A549 (cell line): ENCODE data around the gene CCR5AS.

Experiments used
- ATAC-seq, 2 experiments: fragments of 200-7000 bp in 1 of 2; fragments of >200 bp in 1 of 2; cut with Nextera tagmentation in 1 of 2; cut with Tn5 transposase in 1 of 2; 3 replicates each; pipeline versions ENCODE4 v1.8.0 to v1.9.1; 2018 to 2020; ENCODE audit warnings: mild to moderate bottlenecking in 1 of 2, moderate library complexity in 1 of 2
- CTCF ChIA-PET: fragments of 300-600 bp; sonication (Branson Sonifier 250); formaldehyde crosslinking; extraction: SDS; loops from one replicate; lab custom pipeline; 2021; ENCODE audit warnings: antibody characterized with exemption, inconsistent platforms; lab: Yijun Ruan, JAX
- POLR2A ChIA-PET: fragments of 350-600 bp; formaldehyde crosslinking; extraction: SDS; loops from one replicate; lab custom pipeline; 2021; ENCODE audit warnings: antibody characterized with exemption, inconsistent platforms; lab: Yijun Ruan, JAX
- DNase-seq, 2 experiments: peaks; one replicate each; pipeline versions ENCODE4 v3.0.0 to v3.0.0-alpha.2; 2011 to 2016; ENCODE audit warnings: low read depth in 1 of 2, low spot score in 1 of 2
- FAIRE-seq: peaks from 2 replicates; lab custom pipeline; 2011; peaks lifted over from hg19 to GRCh38; lab: Jason Lieb, UNC
- H3K27ac ChIP-seq, 2 experiments: fragments of >200 bp; sonication (Bioruptor Twin); formaldehyde crosslinking; 3 replicates each; pipeline ENCODE4 v1.5.1; 2016 to 2017
- H3K4me1 ChIP-seq: fragments of >200 bp; sonication (Bioruptor Twin); formaldehyde crosslinking; 3 replicates; pipeline ENCODE4 v1.6.1; 2016
- H3K4me2 ChIP-seq: fragments of >200 bp; sonication (Bioruptor Twin); formaldehyde crosslinking; 3 replicates; pipeline ENCODE4 v1.6.1; 2016
- H3K4me3 ChIP-seq: fragments of >200 bp; sonication (Bioruptor Twin); formaldehyde crosslinking; 3 replicates; pipeline ENCODE4 v1.5.1; 2016
- H3K9me3 ChIP-seq: fragments of >200 bp; sonication (Bioruptor Twin); formaldehyde crosslinking; 3 replicates; pipeline ENCODE4 v1.6.1; 2016
- ATOH8 ChIP-seq: fragments of 250-450 bp; sonication (Bioruptor Pico); IDR thresholded peaks from 2 replicates; pipeline ENCODE4 v1.5.0; 2020; ENCODE audit warnings: low read depth, mild to moderate bottlenecking, moderate library complexity
- BCL3 ChIP-seq: fragments of >200 bp; sonication (Bioruptor Twin); formaldehyde crosslinking; IDR thresholded peaks from 3 replicates; pipeline ENCODE4 v1.6.1; 2016
- CEBPB ChIP-seq, 2 experiments: fragments of >200 bp in 1 of 2; sonication (Bioruptor Twin) in 1 of 2; formaldehyde crosslinking in 1 of 2; IDR thresholded peaks; 2 replicates each; pipeline ENCODE4 v1.6.1; 2012 to 2016
- CHD2 ChIP-seq: fragments of 150-350 bp; IDR thresholded peaks from 2 replicates; pipeline ENCODE4 v1.6.1; 2014; ENCODE audit warnings: low read length; ENCODE audit not compliant: partially characterized antibody
- E2F6 ChIP-seq: IDR thresholded peaks from 2 replicates; pipeline ENCODE4 v1.6.1; 2012; ENCODE audit warnings: low read depth, borderline replicate concordance
- EHF ChIP-seq: fragments of 250-450 bp; sonication (Bioruptor Pico); IDR thresholded peaks from 2 replicates; pipeline ENCODE4 v1.5.0; 2020; ENCODE audit warnings: mild to moderate bottlenecking
- EP300 ChIP-seq, 2 experiments: fragments of >200 bp; sonication (Bioruptor Twin); formaldehyde crosslinking; IDR thresholded peaks; 2 replicates in 1 of 2; 3 replicates in 1 of 2; pipeline ENCODE4 v1.6.1; 2016 to 2017
- ESRRA ChIP-seq: fragments of 150-350 bp; IDR thresholded peaks from 2 replicates; pipeline ENCODE4 v1.6.1; 2014; ENCODE audit warnings: mild to moderate bottlenecking, low read length, borderline replicate concordance
- FOSL2 ChIP-seq, 2 experiments: fragments of 450-650 bp in 1 of 2; fragments of >200 bp in 1 of 2; sonication (Bioruptor Twin) in 1 of 2; formaldehyde crosslinking; IDR thresholded peaks; 2 replicates each; pipeline versions ENCODE4 v1.5.0 to v1.6.1; 2016 to 2020; ENCODE audit warnings: mild to moderate bottlenecking in 1 of 2, moderate library complexity in 1 of 2
- HES2 ChIP-seq: fragments of >200 bp; sonication (Bioruptor Twin); formaldehyde crosslinking; IDR thresholded peaks from 2 replicates; pipeline ENCODE4 v1.6.1; 2016
- HOXA7 ChIP-seq: fragments of 250-450 bp; sonication (Bioruptor Pico); IDR thresholded peaks from 2 replicates; pipeline ENCODE4 v1.5.0; 2020; ENCODE audit warnings: mild to moderate bottlenecking, moderate library complexity
- MAX ChIP-seq: IDR thresholded peaks from 2 replicates; pipeline ENCODE4 v1.6.1; 2012
- MYC ChIP-seq: IDR thresholded peaks from 2 replicates; pipeline ENCODE4 v1.6.1; 2012; ENCODE audit warnings: mild to moderate bottlenecking, inconsistent platforms, low read length, improper control_type of control experiment, borderline replicate concordance
- PHF8 ChIP-seq: fragments of 200-600 bp; sonication (generic); IDR thresholded peaks from 2 replicates; pipeline ENCODE4 v1.6.1; 2016; ENCODE audit warnings: low read depth, mild to moderate bottlenecking, antibody characterized with exemption, moderate library complexity, borderline replicate concordance
- RAD21 ChIP-seq, 2 experiments: fragments of >200 bp in 1 of 2; sonication (Bioruptor Twin) in 1 of 2; formaldehyde crosslinking in 1 of 2; IDR thresholded peaks in 1 of 2; conservative IDR thresholded peaks in 1 of 2; 2 replicates in 1 of 2; 3 replicates in 1 of 2; pipeline ENCODE4 v1.6.1; 2012 to 2018; ENCODE audit warnings: inconsistent platforms in 1 of 2
- RCOR1 ChIP-seq: fragments of 150-350 bp; IDR thresholded peaks from 2 replicates; pipeline ENCODE4 v1.6.1; 2014; ENCODE audit warnings: antibody characterized with exemption, low read length, low read depth
- SMC3 ChIP-seq: fragments of >200 bp; sonication (Bioruptor Twin); formaldehyde crosslinking; IDR thresholded peaks from 3 replicates; pipeline ENCODE4 v1.6.1; 2018; ENCODE audit warnings: inconsistent platforms
- SREBF2 ChIP-seq: fragments of 450-650 bp; IDR thresholded peaks from 2 replicates; pipeline ENCODE4 v1.6.1; 2014; ENCODE audit warnings: mild to moderate bottlenecking, moderate library complexity
- TFCP2L1 ChIP-seq: fragments of 250-450 bp; sonication (Bioruptor Pico); IDR thresholded peaks from 2 replicates; pipeline ENCODE4 v1.5.0; 2021; ENCODE audit warnings: mild to moderate bottlenecking
- USF2 ChIP-seq: fragments of 450-650 bp; IDR thresholded peaks from 2 replicates; pipeline ENCODE4 v1.6.1; 2014; ENCODE audit warnings: antibody characterized with exemption
- ZC3H11A ChIP-seq: fragments of 450-650 bp; IDR thresholded peaks from 2 replicates; pipeline ENCODE4 v1.6.1; 2014; ENCODE audit warnings: antibody characterized with exemption, mild to moderate bottlenecking
- WGBS: methylation state at CpG from one replicate; pipeline ENCODE4 v1.1.6; 2017; ENCODE audit errors: missing lambda C conversion rate; 5-methylcytosine and 5-hydroxymethylcytosine counted together

CCR5AS gene

GRCh38 chr3:46419816-46420215, 12.9 kb upstream of the CCR5AS start:
- FAIRE-seq (no peak), ATAC-seq (no peak), DNase-seq (no peak)
- Histone ChIP-seq H3K4me2 (no peak overlapping the region), H3K4me3 (no peak overlapping the region), H3K4me1 (no peaks in the 10 kb centered on the region), H3K27ac (no peak overlapping the region), H3K9me3 (no peaks in the 10 kb centered on the region)
- 68% methylated on average over 4 of the region's 4 CpGs for WGBS
- ChIA-PET POLR2A (no interaction called here), CTCF (no interaction called here)
- TF ChIP-seq HES2 (no peak), EP300 (IDR thresholded peaks at IDR 0.05) (no peak), SREBF2 (no peak), MYC (no peak), TFCP2L1 (CRISPR knock-in tag) (no peak), ATOH8 (CRISPR knock-in tag) (no peak), CHD2 (no peak)

- CTCF ChIA-PET: interaction anchor here (0.7 to 0.8 kb wide), 2 partner anchors 9 kb away, joined by 3 read pairs; no protein-coding TSS in a partner anchor
These were observed 11.2 kb upstream of the CCR5AS start for GRCh38 chr3:46417841-46418611.

More at GRCh38 chr3:46417841-46418611, 11.2 kb upstream of the CCR5AS start:
- H3K4me3 ChIP-seq: no peak overlapping the region
- ATAC-seq (no peak), DNase-seq (no peak), FAIRE-seq (no peak)
- H3K9me3 ChIP-seq: no peaks in the 10 kb centered on the region
- POLR2A ChIA-PET: no interaction called here
- H3K4me1 ChIP-seq: no peaks in the 10 kb centered on the region
- TF ChIP-seq FOSL2 (IDR thresholded peaks at IDR 0.05): no peak
- no peak for TF ChIP-seq FOSL2 (CRISPR knock-in tag; IDR thresholded peaks at IDR 0.05)
- no peak for TF ChIP-seq PHF8
- no peak for TF ChIP-seq USF2
- TF ChIP-seq SMC3: no peak
- TF ChIP-seq EP300 (IDR thresholded peaks at IDR 0.05): no peak
- no peak for TF ChIP-seq E2F6
- no peak for TF ChIP-seq MAX
- TF ChIP-seq BCL3: no peak
- no peak for TF ChIP-seq TFCP2L1 (CRISPR knock-in tag)
- no peak for TF ChIP-seq CEBPB (IDR thresholded peaks at IDR 0.05)
- no peak for TF ChIP-seq EHF (CRISPR knock-in tag)
- no peak for TF ChIP-seq RAD21 (conservative IDR thresholded peaks at IDR 0.05 in 1 of 2, IDR thresholded peaks at IDR 0.05 in 1 of 2)
- TF ChIP-seq ZC3H11A: no peak
- TF ChIP-seq ESRRA: no peak
- TF ChIP-seq RCOR1: no peak
- no peak for TF ChIP-seq HOXA7 (CRISPR knock-in tag)
- no peak overlapping the region for H3K27ac ChIP-seq
- 48% methylated on average over 8 of the region's 9 CpGs for WGBS
- H3K4me2 ChIP-seq: no peak overlapping the region
